RWPE2 (cell line): ENCODE results near the gene KTN1.
A peak's percentile ranks its signal among the peaks of the same experiment; 100 is the strongest.

ENCODE experiments used
- ATAC-seq: fragments of 200-7000 bp; cut with Tn5 transposase; 3 replicates; pipeline ENCODE4 v1.9.1; 2021; ENCODE audit warnings: low read depth
- DNase-seq: peaks from one replicate; pipeline ENCODE4 v3.0.0-alpha.2; 2020; ENCODE audit warnings: low spot score
- H3K27ac ChIP-seq: fragments of 450-650 bp; 2 replicates; pipeline ENCODE4 v1.5.1; 2017; ENCODE audit warnings: mild to moderate bottlenecking; ENCODE audit not compliant: poor library complexity, severe bottlenecking
- H3K27me3 ChIP-seq: fragments of 250-450 bp; sonication (Bioruptor Pico); 2 replicates; pipeline ENCODE4 v1.5.1; 2021; ENCODE audit warnings: mild to moderate bottlenecking, moderate library complexity; ENCODE audit not compliant: insufficient read depth, poor library complexity, severe bottlenecking
- H3K36me3 ChIP-seq: fragments of 250-450 bp; sonication (Bioruptor Pico); 2 replicates; pipeline ENCODE4 v1.5.1; 2020; ENCODE audit warnings: low read depth, mild to moderate bottlenecking, moderate library complexity
- H3K4me1 ChIP-seq: fragments of 250-450 bp; sonication (Bioruptor Pico); 2 replicates; pipeline ENCODE4 v1.5.1; 2021; ENCODE audit warnings: mild to moderate bottlenecking, moderate library complexity; ENCODE audit not compliant: insufficient read depth, poor library complexity, severe bottlenecking
- H3K4me3 ChIP-seq: fragments of 250-450 bp; sonication (Bioruptor Pico); 2 replicates; pipeline ENCODE4 v1.5.1; 2021; ENCODE audit warnings: mild to moderate bottlenecking, moderate library complexity; ENCODE audit not compliant: severe bottlenecking
- H3K9me3 ChIP-seq: fragments of 250-450 bp; sonication (Bioruptor Pico); 2 replicates; pipeline ENCODE4 v1.5.1; 2021; ENCODE audit warnings: mild to moderate bottlenecking, moderate library complexity; ENCODE audit not compliant: severe bottlenecking
- CTCF ChIP-seq: fragments of 450-650 bp; IDR thresholded peaks from one replicate; pipeline ENCODE4 v1.5.1; 2017; ENCODE audit warnings: mild to moderate bottlenecking, moderate library complexity; ENCODE audit not compliant: poor library complexity, severe bottlenecking

KTN1 gene

GRCh38 chr14:55705651-55706364 is 125.8 kb downstream of the KTN1 start:
- Histone ChIP-seq H3K36me3 (no peaks in the 10 kb centered on the region), H3K4me3 (no peak overlapping the region), H3K27me3 (no peaks in the 10 kb centered on the region), H3K27ac (peak overlapping the region; percentile 21), H3K4me1 (peaks cover 16% of the 10 kb centered on the region), H3K9me3 (no peaks in the 10 kb centered on the region)
- peak; percentile 15 for TF ChIP-seq CTCF
- no peak for DNase-seq
- peak; percentile 88 for ATAC-seq

DNA sequence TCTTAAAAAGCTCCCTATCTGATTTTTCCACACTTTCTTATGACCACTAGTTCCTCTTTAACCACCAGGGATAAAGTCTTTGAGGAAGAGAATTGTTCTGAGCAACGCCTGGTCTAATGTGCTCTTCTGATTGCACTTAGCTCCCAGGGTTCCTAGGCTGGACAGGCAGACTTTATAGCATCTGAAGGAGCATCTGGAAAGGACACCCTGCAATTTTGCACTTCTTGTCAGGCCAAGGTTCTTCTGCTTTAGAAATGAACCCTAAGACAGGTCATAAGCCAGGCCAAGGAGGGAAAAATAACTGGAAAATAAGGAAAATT is 126.3 kb downstream of the KTN1 start:
- peak overlapping the region; percentile 21 for H3K27ac ChIP-seq
- ATAC-seq: no peak
- no peak for DNase-seq

DNA sequence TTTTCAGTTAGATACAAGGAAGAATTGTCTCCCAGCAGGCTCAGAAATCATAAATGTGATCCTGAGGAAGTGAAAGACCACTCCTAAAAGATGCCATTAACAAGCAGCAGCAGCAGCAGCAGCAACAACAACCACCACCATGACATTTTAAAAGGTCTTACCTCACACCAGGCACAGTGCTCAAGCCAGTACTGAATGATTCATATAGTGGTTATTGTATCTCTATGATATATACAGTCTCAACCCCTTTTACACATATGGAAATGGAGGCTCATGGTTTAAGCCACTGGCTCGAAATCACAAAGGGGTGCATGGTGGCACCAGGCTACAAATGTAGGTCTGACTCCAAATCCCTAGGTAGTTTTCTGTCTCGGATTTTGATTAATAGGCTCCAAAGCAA is 126.9 kb downstream of the KTN1 start:
- no peak overlapping the region for H3K4me3 ChIP-seq
- ATAC-seq (peak; percentile 34; the same call in 1 of the 3 replicates), DNase-seq (no peak)
- no peaks in the 10 kb centered on the region for H3K9me3 ChIP-seq
- H3K27ac ChIP-seq: no peak overlapping the region
- no peaks in the 10 kb centered on the region for H3K27me3 ChIP-seq
- no peaks in the 10 kb centered on the region for H3K36me3 ChIP-seq
- no peak for TF ChIP-seq CTCF
- peaks cover 16% of the 10 kb centered on the region for H3K4me1 ChIP-seq

More for the DNA sequence above, 126.3 kb downstream of the KTN1 start:
- Histone ChIP-seq H3K9me3 (no peaks in the 10 kb centered on the region), H3K4me3 (no peak overlapping the region), H3K4me1 (peaks cover 16% of the 10 kb centered on the region), H3K36me3 (no peaks in the 10 kb centered on the region), H3K27me3 (no peaks in the 10 kb centered on the region)
- TF ChIP-seq CTCF: no peak

DNA sequence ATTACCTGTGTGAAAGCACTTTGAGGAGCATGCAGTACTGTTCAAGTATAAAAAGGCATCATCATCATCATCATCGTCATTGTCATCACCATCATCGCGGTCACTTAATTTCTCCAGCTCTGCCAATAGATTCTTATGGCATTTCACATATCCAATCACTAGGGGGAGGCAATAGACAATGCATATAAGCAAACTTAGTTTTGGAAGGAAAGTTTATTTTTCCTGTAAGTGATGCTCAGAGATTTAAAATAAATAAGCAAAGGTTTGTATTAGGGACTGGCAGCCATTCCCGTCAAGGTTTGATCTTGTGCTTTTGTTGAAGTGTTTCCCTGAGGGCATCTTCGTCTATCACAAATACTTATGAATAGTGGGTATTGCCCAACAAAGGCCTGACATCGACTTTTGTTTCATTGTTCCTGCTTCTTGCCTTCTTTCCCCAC is 127.4 kb downstream of the KTN1 start:
- Histone ChIP-seq H3K9me3 (no peaks in the 10 kb centered on the region), H3K27me3 (no peaks in the 10 kb centered on the region), H3K36me3 (no peaks in the 10 kb centered on the region), H3K4me3 (no peak overlapping the region), H3K27ac (no peak overlapping the region), H3K4me1 (peaks cover 16% of the 10 kb centered on the region)
- DNase-seq (no peak), ATAC-seq (no peak)
- peak; percentile 93 for TF ChIP-seq CTCF

DNA sequence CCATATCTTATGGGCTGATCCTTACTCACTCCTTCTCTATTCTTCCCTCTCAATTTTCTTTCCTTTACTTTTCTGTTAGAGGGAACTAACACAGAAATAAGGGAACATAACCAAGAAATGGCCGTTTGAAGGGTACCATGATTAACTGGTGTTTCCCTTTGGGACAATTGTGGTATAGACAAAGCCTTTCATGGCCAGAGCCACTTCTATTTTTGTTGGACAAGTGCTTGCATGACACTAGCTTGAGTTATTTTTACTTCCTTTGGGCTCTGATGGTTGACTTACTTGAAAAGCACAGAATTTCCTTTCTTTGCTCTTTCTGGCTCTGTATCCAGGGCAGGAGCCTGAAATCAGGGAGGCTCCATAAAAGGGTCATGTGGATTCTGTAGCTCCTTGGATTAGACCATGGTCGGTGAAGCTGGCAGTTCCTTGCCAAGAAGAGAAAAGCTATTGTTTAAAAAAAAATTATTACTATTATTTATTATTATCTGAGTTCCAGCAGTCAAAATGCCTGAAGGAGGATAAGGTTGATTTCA is 130.6 kb downstream of the KTN1 start:
- ATAC-seq: no peak
- Histone ChIP-seq H3K27ac (no peak overlapping the region), H3K27me3 (no peaks in the 10 kb centered on the region), H3K4me3 (no peak overlapping the region), H3K9me3 (no peaks in the 10 kb centered on the region), H3K36me3 (no peaks in the 10 kb centered on the region), H3K4me1 (peaks cover 11% of the 10 kb centered on the region)
- no peak for DNase-seq
- no peak for TF ChIP-seq CTCF
